Measurements from ENCODE around the gene TLN1.
A peak's percentile ranks its signal among the peaks of the same experiment; 100 is the strongest.

- TF ChIP-seq, protein P1, sequence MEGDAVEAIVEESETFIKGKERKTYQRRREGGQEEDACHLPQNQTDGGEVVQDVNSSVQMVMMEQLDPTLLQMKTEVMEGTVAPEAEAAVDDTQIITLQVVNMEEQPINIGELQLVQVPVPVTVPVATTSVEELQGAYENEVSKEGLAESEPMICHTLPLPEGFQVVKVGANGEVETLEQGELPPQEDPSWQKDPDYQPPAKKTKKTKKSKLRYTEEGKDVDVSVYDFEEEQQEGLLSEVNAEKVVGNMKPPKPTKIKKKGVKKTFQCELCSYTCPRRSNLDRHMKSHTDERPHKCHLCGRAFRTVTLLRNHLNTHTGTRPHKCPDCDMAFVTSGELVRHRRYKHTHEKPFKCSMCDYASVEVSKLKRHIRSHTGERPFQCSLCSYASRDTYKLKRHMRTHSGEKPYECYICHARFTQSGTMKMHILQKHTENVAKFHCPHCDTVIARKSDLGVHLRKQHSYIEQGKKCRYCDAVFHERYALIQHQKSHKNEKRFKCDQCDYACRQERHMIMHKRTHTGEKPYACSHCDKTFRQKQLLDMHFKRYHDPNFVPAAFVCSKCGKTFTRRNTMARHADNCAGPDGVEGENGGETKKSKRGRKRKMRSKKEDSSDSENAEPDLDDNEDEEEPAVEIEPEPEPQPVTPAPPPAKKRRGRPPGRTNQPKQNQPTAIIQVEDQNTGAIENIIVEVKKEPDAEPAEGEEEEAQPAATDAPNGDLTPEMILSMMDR (IDR thresholded peaks at IDR 0.05): no peak
- TF ChIP-seq EP300 (IDR thresholded peaks at IDR 0.05): no peak
- peak; percentile 80 for TF ChIP-seq POLR2AphosphoS5 (IDR thresholded peaks at IDR 0.05)
Measured at GRCh38 chr9:35682051-35682450, 49.9 kb downstream of the TLN1 start.

Measured in gastroesophageal sphincter (tissue), 3 donors.